Endothelial cell of umbilical vein (primary cell): ENCODE measurements around the gene GRXCR2. TPM values are rescaled to one million over a fixed set of nuclear protein-coding genes. Genes with fewer than 3 reads are reported as not detected.

Source experiments
- BruUV-seq: library from RNA; stranded (reverse); fragments of 400-500 nt; replicated peaks from 2 replicates; lab custom pipeline; 2021; lab: Mats Ljungman, UMichigan
- CTCF ChIA-PET: fragments of 300-600, 350-600 bp; sonication (Branson Sonifier 250); formaldehyde crosslinking; loops from one replicate; lab custom pipeline; 2021; ENCODE audit warnings: antibody characterized with exemption, inconsistent platforms; lab: Charles Lee
- POLR2A ChIA-PET: fragments of 300-600, 350-600 bp; sonication (Branson Sonifier 250); formaldehyde crosslinking; loops from one replicate; lab custom pipeline; 2021; ENCODE audit warnings: antibody characterized with exemption, inconsistent platforms; lab: Charles Lee
- DNase-seq: peaks from one replicate; pipeline ENCODE4 v3.0.0-alpha.2; 2011; ENCODE audit warnings: low read depth, low spot score
- FAIRE-seq: peaks from 2 replicates; lab custom pipeline; 2011; peaks lifted over from hg19 to GRCh38; lab: Jason Lieb, UNC
- H2AFZ ChIP-seq: 2 replicates; pipeline ENCODE4 v1.6.0; 2012; ENCODE audit warnings: low read depth, low read length, control low read depth, inconsistent platforms
- H3K27ac ChIP-seq: 2 replicates; pipeline ENCODE4 v1.5.1; 2011; ENCODE audit warnings: low read depth, mild to moderate bottlenecking, control low read depth, low read length, moderate library complexity; ENCODE audit not compliant: insufficient read depth
- H3K27me3 ChIP-seq, 2 experiments: 2 replicates each; pipeline versions ENCODE4 v1.6.0 to v1.6.1; 2011; ENCODE audit warnings: low read length in 2 of 2, mixed read lengths in 1 of 2; ENCODE audit not compliant: control insufficient read depth in 2 of 2, insufficient read depth in 2 of 2
- H3K36me3 ChIP-seq, 2 experiments: 2 replicates in 1 of 2; 3 replicates in 1 of 2; pipeline ENCODE4 v1.5.1; 2011; ENCODE audit warnings: low read length in 2 of 2, mild to moderate bottlenecking in 1 of 2, moderate library complexity in 1 of 2; ENCODE audit not compliant: control insufficient read depth in 2 of 2, insufficient read depth in 2 of 2; ENCODE audit errors: extremely low read depth in 1 of 2
- H3K4me1 ChIP-seq: 3 replicates; pipeline ENCODE4 v1.5.1; 2011; ENCODE audit warnings: mild to moderate bottlenecking, low read length; ENCODE audit not compliant: control insufficient read depth, insufficient read depth; ENCODE audit errors: extremely low read depth
- H3K4me2 ChIP-seq: 2 replicates; pipeline ENCODE4 v1.6.1; 2011; ENCODE audit warnings: low read length, control low read depth, mixed read lengths; ENCODE audit not compliant: insufficient read depth
- H3K4me3 ChIP-seq, 3 experiments: fragments of 200-600 bp in 1 of 3; sonication (generic), shearing (Covaris generic) in 1 of 3; replicated peaks in 1 of 3; 2 replicates each; pipeline ENCODE4 v1.5.1; 2011 to 2016; ENCODE audit warnings: control low read depth in 3 of 3, low read length in 3 of 3, mild to moderate bottlenecking in 2 of 3, inconsistent platforms in 1 of 3, low read depth in 1 of 3, moderate library complexity in 1 of 3; ENCODE audit not compliant: insufficient read depth in 1 of 3
- H3K79me2 ChIP-seq: 2 replicates; pipeline ENCODE4 v1.6.0; 2012; ENCODE audit warnings: low read length, inconsistent platforms; ENCODE audit not compliant: control insufficient read depth, insufficient read depth
- H3K9ac ChIP-seq: replicated peaks from 2 replicates; pipeline ENCODE3; 2011; ENCODE audit warnings: low read length, control low read depth; ENCODE audit not compliant: insufficient read depth; ENCODE audit errors: extremely low read depth
- H3K9me1 ChIP-seq: replicated peaks from 3 replicates; pipeline ENCODE4 v1.6.0; 2011; ENCODE audit warnings: mild to moderate bottlenecking, low read length; ENCODE audit not compliant: control insufficient read depth, insufficient read depth; ENCODE audit errors: extremely low read depth
- H3K9me3 ChIP-seq: replicated peaks from 2 replicates; pipeline ENCODE4 v1.5.1; 2012; ENCODE audit warnings: low read length, inconsistent platforms; ENCODE audit not compliant: control insufficient read depth, insufficient read depth
- H4K20me1 ChIP-seq: replicated peaks from 2 replicates; pipeline ENCODE3; 2011; ENCODE audit warnings: mild to moderate bottlenecking, low read length; ENCODE audit not compliant: control insufficient read depth, insufficient read depth; ENCODE audit errors: extremely low read depth
- EZH2 ChIP-seq: IDR thresholded peaks from 2 replicates; pipeline ENCODE4 v1.6.1; 2012; ENCODE audit warnings: borderline replicate concordance, low read depth, mild to moderate bottlenecking, moderate library complexity, low read length, inconsistent platforms; ENCODE audit not compliant: severe bottlenecking
- FOS ChIP-seq: IDR thresholded peaks from 2 replicates; pipeline ENCODE4 v1.6.1; 2011; ENCODE audit warnings: mild to moderate bottlenecking, low read length, moderate library complexity, borderline replicate concordance; ENCODE audit not compliant: insufficient read depth
- GATA2 ChIP-seq: IDR thresholded peaks from 2 replicates; pipeline ENCODE4 v1.7.0; 2011; ENCODE audit warnings: low read depth, mild to moderate bottlenecking, moderate library complexity, mixed read lengths, low read length; ENCODE audit not compliant: insufficient read length, insufficient read depth
- JUN ChIP-seq: IDR thresholded peaks from 2 replicates; pipeline ENCODE4 v1.6.1; 2011; ENCODE audit warnings: borderline replicate concordance, low read depth; ENCODE audit not compliant: insufficient read length, insufficient read depth
- MYC ChIP-seq: IDR thresholded peaks from one replicate; pipeline ENCODE4 v1.6.1; 2011; ENCODE audit warnings: mild to moderate bottlenecking, low read depth, low read length
- POLR2A ChIP-seq: IDR thresholded peaks from 2 replicates; pipeline ENCODE4 v1.6.1; 2012; ENCODE audit warnings: low read depth, mild to moderate bottlenecking, control low read depth, low read length
- POLR2AphosphoS5 ChIP-seq: IDR thresholded peaks from 2 replicates; pipeline ENCODE4 v1.6.1; 2012; ENCODE audit warnings: low read depth, mild to moderate bottlenecking, control low read depth, low read length, moderate library complexity; ENCODE audit not compliant: insufficient read depth
- dilution Hi-C: fragments of 300-500 bp; cut with MboI; formaldehyde crosslinking; loops from one replicate; pipeline ENCODE4 v1.15.0; 2019; ENCODE audit warnings: low sequenced_read_pairs; ENCODE audit not compliant: extremely low pct_ligation_motif_present
- intact Hi-C: fragments of 100-400 bp; cut with micrococcal nuclease; formaldehyde crosslinking; loops from one replicate; pipeline ENCODE4 v1.10.0; 2022
- polyA plus RNA-seq, 4 experiments: library from polyadenylated mRNA; depleted of rRNA in 3 of 4; stranded (reverse) in 3 of 4; unstranded in 1 of 4; fragments of >200 nt; gene quantifications; 2 replicates each; pipeline versions ENCODE4 v1.2.1 to v1.2.3, GENCODE V29; 2011 to 2012; ENCODE audit warnings: missing spikeins in 1 of 4
- total RNA-seq: library from RNA; stranded (reverse); gene quantifications from 2 replicates; pipeline ENCODE4 v1.2.3, GENCODE V29; 2021
- TF ChIP-seq, protein P1 (sequence below), 2 donors: IDR thresholded peaks; 1 replicate in 1 of 2; 2 replicates in 1 of 2; pipeline ENCODE4 v1.5.1; 2011; ENCODE audit warnings: low read length in 2 of 2, mild to moderate bottlenecking in 2 of 2, moderate library complexity in 2 of 2, control low read depth in 1 of 2, inconsistent platforms in 1 of 2, low read depth in 1 of 2; ENCODE audit not compliant: insufficient read depth in 1 of 2; ENCODE audit errors: extremely low read depth in 1 of 2
- TF ChIP-seq, protein P2 (sequence below): IDR thresholded peaks from 2 replicates; pipeline ENCODE4 v1.6.1; 2011; ENCODE audit not compliant: insufficient read depth, insufficient read length

Gene GRXCR2
- total and polyA plus RNA-seq, 2 donors (not counting 3 experiments of a cell fraction or from before 2014, with no cell fraction given), result not detected

DNA sequence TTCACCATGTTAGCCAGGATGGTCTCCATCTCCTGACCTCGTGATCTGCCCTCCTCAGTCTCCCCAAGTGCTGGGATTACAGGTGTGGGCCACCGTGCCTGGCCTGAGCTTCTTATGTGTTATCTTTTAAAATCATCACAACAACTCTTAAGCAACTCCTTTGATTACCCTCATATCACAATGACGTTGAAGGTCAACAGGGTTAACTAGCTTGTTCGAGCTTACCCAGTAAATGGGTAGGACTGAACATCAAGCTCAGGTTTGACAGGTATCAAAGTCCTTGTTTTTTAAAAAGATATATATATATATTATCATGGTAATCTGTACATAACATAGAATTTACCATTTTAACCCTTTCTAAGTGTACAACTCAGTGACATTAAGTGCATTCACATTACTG, 3.1 kb downstream of the GRXCR2 start:
- Histone ChIP-seq H4K20me1 (no peaks in the 10 kb centered on the region), H3K27ac (no peak overlapping the region), H2AFZ (no peak overlapping the region), H3K9me3 (no peaks in the 10 kb centered on the region), H3K4me3 (no peak overlapping the region), H3K27me3 (no peaks in the 10 kb centered on the region), H3K79me2 (no peaks in the 10 kb centered on the region), H3K4me1 (no peaks in the 10 kb centered on the region), H3K9ac (no peak overlapping the region), H3K4me2 (no peak overlapping the region), H3K36me3 (no peaks in the 10 kb centered on the region), H3K9me1 (no peaks in the 10 kb centered on the region)
- dilution Hi-C loops (no loop called here), intact Hi-C loops (no loop called here)
- BruUV-seq, result no TSS peak
- TF ChIP-seq POLR2AphosphoS5, result no peak
- no peak for TF ChIP-seq JUN
- TF ChIP-seq, protein P1, sequence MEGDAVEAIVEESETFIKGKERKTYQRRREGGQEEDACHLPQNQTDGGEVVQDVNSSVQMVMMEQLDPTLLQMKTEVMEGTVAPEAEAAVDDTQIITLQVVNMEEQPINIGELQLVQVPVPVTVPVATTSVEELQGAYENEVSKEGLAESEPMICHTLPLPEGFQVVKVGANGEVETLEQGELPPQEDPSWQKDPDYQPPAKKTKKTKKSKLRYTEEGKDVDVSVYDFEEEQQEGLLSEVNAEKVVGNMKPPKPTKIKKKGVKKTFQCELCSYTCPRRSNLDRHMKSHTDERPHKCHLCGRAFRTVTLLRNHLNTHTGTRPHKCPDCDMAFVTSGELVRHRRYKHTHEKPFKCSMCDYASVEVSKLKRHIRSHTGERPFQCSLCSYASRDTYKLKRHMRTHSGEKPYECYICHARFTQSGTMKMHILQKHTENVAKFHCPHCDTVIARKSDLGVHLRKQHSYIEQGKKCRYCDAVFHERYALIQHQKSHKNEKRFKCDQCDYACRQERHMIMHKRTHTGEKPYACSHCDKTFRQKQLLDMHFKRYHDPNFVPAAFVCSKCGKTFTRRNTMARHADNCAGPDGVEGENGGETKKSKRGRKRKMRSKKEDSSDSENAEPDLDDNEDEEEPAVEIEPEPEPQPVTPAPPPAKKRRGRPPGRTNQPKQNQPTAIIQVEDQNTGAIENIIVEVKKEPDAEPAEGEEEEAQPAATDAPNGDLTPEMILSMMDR (IDR thresholded peaks at IDR 0.05; ENCODE audit: extremely low read depth in 1 of 2, insufficient read depth in 1 of 2, low read depth in 1 of 2, low read length in 2 of 2), result no peak
- no peak for TF ChIP-seq POLR2A
- TF ChIP-seq FOS, result no peak
- TF ChIP-seq, protein P2, sequence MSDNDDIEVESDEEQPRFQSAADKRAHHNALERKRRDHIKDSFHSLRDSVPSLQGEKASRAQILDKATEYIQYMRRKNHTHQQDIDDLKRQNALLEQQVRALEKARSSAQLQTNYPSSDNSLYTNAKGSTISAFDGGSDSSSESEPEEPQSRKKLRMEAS, result no peak
- TF ChIP-seq MYC, result no peak
- TF ChIP-seq GATA2, result no peak
- TF ChIP-seq EZH2, result no peak
- DNase-seq (no peak), FAIRE-seq (no peak)
- ChIA-PET POLR2A (no interaction called here), CTCF (interaction anchor here (1.0 kb wide), 1 partner anchor 16 kb away, joined by 3 read pairs; no protein-coding TSS in a partner anchor)
